ENCODE measurements around the gene NME1.

- TF ChIP-seq SUZ12 (IDR thresholded peaks at IDR 0.05; ENCODE audit: extremely low read depth, insufficient read depth, insufficient read length) = no peak
- no peak for TF ChIP-seq YY1 (IDR thresholded peaks at IDR 0.05; ENCODE audit: insufficient read depth, insufficient read length)
- no peak for TF ChIP-seq ZNF274 (IDR thresholded peaks at IDR 0.05; ENCODE audit: low read depth, low read length)
Measured at GRCh38 chr17:51135956-51136355, 17.4 kb upstream of the NME1 start.
